Suppressor macrophage (primary cell): ENCODE results near the gene FAM20C.
"Not testable (repeated sequence)": the region's sequence is repeated elsewhere in the genome, so short reads cannot be mapped to it uniquely, and the experiment has no call there.

Source experiments
- DNase-seq, 4 experiments: peaks; one replicate each; pipeline ENCODE4 v3.0.0-alpha.2; 2020 to 2022

The FAM20C gene

GRCh38 chr7:292226-292625 lies 99.9 kb downstream of the FAM20C start:
- no peak for DNase-seq

DNA sequence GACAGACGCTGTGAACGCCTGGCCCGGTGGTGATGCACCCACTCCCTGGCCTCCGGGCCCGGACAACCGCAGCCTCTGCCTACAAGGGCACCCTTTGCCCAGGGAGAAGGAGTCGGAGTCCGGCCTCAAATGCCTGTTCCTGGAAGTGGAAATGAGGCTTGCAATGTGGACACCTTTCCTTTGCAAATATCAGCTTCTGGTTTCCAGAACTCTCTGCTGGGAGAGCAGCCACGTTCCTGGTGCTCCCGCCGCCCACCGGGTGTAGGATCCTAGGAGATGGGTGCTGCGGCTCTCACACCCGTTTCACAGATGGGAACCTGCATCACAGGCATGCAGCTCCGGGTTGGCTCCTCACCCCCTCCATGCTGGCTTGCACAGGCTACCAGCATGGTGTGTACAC lies 100.5 kb downstream of the FAM20C start:
- DNase-seq, result no peak

DNA sequence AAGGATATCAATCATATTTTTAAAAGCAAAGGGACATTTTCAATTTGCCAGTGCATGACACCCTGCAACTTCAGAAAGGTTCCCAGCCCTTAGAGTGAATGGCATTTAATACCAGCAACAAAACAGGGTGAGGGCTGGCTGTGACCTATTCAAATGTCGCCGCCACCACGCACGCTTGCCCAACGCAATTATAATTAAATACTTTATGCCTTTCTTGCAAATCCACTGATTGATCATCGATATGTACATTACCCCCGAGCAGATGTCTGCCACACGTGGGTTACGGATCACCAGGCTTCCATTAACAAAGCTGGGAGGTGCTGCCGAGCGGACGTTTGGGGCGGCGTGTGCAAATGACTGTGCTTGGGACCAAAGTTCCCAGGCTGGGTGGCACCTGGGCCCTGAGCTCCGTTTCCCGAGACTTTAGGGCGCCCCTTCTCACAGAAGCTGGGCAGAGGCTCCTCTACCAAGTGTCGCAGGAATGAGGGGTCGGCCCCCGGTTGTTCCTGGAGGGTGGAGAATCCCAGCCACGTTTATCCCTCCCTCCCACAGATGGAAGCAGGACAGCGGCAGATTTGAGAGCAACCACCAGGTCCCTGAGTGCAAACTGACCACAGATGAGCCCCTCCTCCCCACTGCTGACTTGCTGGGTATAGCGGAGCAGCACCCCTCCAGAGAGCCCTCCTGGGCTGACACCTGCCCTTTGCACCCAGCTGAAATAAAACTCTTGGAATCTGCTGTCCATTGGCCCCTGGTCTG lies 101.5 kb downstream of the FAM20C start:
- DNase-seq, result no peak

DNA sequence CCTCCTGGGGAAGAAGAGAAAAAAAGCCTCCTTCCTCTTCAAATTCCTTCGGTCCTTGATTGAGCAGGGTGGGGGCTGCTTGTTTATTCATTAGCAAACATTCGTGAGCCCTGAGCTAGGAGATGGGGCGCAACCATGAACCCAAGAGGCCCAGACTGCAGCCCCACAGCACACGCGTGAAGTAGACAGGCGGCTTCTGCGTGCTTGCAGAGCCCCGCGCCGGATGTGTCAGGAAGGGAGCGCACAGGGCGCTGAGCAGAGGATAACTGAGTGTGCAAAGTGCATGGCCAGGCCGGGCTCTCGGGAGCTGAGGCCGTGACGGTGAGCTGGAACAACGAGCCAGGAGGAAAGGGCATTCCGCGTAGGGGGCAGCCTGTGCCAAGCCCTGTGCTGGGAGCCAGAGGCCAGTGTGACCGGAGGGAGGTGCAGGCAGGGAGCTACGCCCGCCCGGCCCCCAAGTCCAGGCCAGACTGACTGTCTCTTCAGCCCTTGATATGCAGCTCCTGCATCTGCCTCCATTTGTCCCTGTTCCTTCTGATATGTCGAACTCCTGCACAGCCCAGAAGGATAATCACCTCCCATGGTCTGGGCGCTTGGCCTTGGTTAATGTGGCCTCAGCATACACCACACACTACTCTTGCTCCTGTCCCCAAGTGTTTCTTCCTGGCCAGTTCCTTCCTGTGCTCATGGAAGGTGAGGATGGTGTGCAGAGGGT lies 102.2 kb downstream of the FAM20C start:
- no peak for DNase-seq

- no peak for DNase-seq
Measured at GRCh38 chr7:295155-296154, 103.1 kb downstream of the FAM20C start.

GRCh38 chr7:296373-296945 lies 104.1 kb downstream of the FAM20C start:
- no peak for DNase-seq

DNA sequence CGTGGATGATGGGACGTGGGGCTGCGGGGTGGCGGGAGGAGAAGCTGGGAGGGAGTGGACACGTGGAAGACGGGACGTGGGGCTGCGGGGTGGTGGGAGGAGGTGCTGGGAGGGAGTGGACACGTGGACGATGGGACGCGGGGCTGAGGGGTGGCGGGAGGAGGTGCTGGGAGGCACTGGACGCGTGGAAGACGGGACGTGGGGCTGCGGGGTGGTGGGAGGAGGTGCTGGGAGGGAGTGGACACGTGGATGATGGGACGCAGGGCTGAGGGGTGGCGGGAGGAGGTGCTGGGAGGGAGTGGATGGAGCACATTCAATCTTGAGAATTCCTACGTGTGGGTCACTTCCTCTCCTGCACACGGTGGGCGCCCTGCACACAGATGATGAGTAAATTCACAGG lies 104.8 kb downstream of the FAM20C start:
- DNase-seq, result not testable (repeated sequence)

GRCh38 chr7:297611-298374 lies 105.4 kb downstream of the FAM20C start:
- DNase-seq, result no peak

DNA sequence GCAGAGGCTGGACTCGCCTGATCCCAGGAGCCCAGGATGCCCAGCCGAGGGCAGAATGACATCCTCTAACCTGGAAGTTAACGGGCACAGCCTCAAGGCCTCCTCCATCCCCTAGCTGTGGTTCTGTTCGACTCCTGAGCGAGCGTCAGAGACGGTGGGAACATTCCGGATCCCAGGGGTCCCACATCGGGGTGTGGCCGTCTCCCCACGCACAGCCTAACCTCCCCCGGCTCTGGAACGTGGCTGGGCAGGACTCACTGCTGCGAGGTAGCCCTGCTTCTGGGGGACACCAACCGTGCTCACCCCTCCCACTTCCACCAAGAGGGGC lies 106.0 kb downstream of the FAM20C start:
- no peak for DNase-seq

DNA sequence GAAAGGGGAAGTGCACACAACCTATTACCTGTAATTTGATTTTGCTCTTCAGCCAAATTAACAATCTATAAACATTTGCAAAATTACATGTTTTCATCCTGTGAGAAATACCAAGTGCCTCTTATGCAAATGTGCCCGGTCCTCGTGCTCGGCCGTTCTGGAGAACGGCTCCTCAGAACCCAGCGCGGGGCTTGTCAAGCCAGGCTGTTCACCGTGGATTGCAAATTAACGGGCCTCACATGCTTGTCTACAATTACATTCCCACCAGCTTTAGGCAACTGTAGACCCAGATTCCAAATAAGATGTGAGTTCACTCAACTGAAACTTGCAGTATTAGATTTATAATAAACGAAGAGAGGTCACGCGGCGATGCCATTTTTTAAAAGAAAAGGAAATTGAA lies 106.4 kb downstream of the FAM20C start:
- DNase-seq, result no peak

DNA sequence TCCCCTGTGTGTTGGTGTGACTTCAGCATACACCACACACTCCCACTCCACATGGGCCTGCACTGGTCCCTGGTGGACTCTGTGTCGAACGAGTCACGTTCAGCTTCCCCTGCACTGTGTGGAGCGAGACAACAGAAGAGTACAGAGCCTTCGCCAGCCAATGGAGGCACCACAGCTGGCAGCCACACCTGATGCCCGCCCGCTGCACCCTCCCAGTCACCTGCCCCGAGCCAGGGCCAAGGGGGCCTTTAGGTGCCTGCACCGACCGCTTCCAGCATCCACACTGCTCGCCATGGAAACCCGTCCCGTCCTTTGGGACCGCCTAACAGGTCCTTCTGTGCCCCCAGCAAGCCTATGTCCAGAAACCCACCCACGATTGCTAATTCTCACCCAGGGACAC lies 106.8 kb downstream of the FAM20C start:
- DNase-seq, result no peak

GRCh38 chr7:299628-300027 lies 107.3 kb downstream of the FAM20C start:
- no peak for DNase-seq

DNA sequence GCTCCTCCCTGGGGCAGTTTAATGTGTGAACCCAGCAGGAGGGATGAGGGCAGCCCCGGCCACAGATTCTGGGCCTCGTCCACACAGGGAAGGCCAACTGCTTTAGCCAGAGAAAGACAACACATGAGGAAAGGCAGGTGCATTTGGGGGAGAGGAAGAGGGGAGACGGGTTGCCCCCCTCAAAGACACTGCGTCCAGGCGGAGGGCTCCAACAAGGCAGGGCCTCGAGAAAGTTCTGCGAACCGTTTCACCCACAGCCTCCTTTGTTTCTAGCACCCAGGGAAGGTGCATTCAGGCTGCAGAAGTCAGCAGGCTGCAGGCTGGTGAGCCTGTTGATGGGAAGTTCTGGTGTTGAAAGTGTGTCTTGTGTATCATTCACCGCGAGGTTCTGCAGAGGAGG lies 107.7 kb downstream of the FAM20C start:
- DNase-seq, result no peak

- no peak for DNase-seq
Measured at GRCh38 chr7:300546-301290, 108.3 kb downstream of the FAM20C start.

- DNase-seq, result no peak
Measured at GRCh38 chr7:301291-302053, 109.1 kb downstream of the FAM20C start.

- DNase-seq, result no peak
Measured at GRCh38 chr7:302054-302992, 110.0 kb downstream of the FAM20C start.

DNA sequence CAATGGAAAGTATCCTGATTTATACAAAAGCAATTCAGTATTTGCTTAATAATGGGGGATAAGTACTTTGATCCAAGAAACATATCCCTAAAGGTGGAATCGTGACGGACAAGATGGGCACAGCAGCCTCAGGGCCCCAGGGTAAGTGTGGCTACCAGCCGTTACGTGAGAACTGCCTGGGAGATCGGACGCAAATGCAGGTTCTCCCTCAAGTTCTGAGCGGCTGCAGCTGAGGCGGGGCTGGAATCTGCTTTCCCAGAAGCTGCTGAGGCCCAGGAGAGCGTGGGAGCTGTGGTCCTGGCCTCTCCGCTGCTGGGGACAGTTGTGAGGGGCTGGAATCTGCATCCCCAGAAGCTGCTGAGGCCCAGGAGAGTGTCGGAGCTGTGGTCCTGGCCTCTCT lies 111.1 kb downstream of the FAM20C start:
- DNase-seq, result no peak

DNA sequence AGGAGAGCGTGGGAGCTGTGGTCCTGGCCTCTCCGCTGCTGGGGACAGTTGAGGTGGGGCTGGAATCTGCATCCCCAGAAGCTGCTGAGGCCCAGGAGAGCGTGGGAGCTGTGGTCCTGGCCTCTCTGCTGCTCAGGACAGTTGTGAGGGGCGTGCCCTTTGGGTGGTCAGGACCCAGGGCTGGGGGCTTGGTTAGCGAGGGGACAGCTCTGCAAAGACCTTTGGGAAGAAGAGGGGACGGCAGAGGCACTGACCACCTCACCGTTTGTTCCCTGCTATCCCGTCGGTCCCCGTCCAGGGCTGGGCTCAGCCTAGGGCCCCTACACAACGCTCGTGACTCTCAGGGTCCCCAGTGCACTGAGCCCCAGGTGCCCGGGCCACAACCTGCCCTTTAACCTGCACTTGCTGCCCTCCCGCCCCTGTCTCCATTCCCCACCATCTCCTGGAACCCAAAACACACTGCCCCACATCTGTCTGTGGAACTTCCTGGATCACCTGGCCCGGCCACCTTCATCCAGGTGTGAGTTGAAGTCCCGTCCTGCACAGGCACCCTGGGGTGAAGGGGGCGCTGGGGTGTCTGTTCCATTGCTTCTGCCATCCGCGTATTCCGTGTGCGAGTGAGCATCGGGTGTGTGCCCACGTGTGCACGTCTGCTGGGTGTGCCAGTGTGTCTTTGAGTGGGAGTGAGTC lies 111.7 kb downstream of the FAM20C start:
- DNase-seq, result no peak
